ENCODE data around the gene FAM241B.

- TF ChIP-seq CTCF (conservative IDR thresholded peaks at IDR 0.05; ENCODE audit: low read depth, low read length) (no peak), SMC3 (IDR thresholded peaks at IDR 0.05; ENCODE audit: low read depth, low read length) (no peak), POLR2A (IDR thresholded peaks at IDR 0.05; ENCODE audit: low read depth, low read length) (no peak), RCOR1 (IDR thresholded peaks at IDR 0.05; ENCODE audit: insufficient replicate concordance, low read length) (no peak)
These were observed 17.8 kb downstream of the FAM241B start for GRCh38 chr10:69647819-69648218.

All from IMR-90 (cell line).